ENCODE measurements around the gene NLK. TPM values are rescaled to one million over a fixed set of nuclear protein-coding genes. Genes with fewer than 3 reads are reported as not detected.

The NLK gene
- total and polyA plus RNA-seq, 2 donors (not counting 3 experiments of a cell fraction or from before 2014, with no cell fraction given), result 23.8 to 34.2 TPM

GRCh38 chr17:28043296-28043695 lies 819 bp downstream of the NLK start:
- FAIRE-seq, result no peak
- Histone ChIP-seq H3K36me3 (ENCODE audit: control insufficient read depth in 2 of 2, extremely low read depth in 1 of 2, insufficient read depth in 2 of 2, low read length in 2 of 2) (peaks cover 0 to 11% of the 10 kb centered on the region in 2 experiments), H2AFZ (ENCODE audit: low read depth, low read length) (no peak overlapping the region), H3K27me3 (ENCODE audit: control insufficient read depth in 2 of 2, insufficient read depth in 2 of 2, low read length in 2 of 2) (no peaks in the 10 kb centered on the region), H3K79me2 (ENCODE audit: control insufficient read depth, insufficient read depth, low read length) (peaks cover 64% of the 10 kb centered on the region), H3K9ac (replicated peaks; ENCODE audit: extremely low read depth, insufficient read depth, low read length) (no peak overlapping the region), H3K4me3 (replicated peaks in 1 of 3; ENCODE audit: insufficient read depth in 1 of 3, low read depth in 1 of 3, low read length in 3 of 3) (peak overlapping the region in 1 of 3 experiments; percentile 78), H3K9me3 (replicated peaks; ENCODE audit: control insufficient read depth, insufficient read depth, low read length) (no peaks in the 10 kb centered on the region), H3K27ac (ENCODE audit: insufficient read depth, low read depth, low read length) (no peak overlapping the region), H3K4me2 (ENCODE audit: insufficient read depth, low read length) (peak overlapping the region; percentile 98), H4K20me1 (replicated peaks; ENCODE audit: control insufficient read depth, extremely low read depth, insufficient read depth, low read length) (peaks cover 5% of the 10 kb centered on the region), H3K4me1 (ENCODE audit: control insufficient read depth, extremely low read depth, insufficient read depth, low read length) (peaks cover 31% of the 10 kb centered on the region), H3K9me1 (replicated peaks; ENCODE audit: control insufficient read depth, extremely low read depth, insufficient read depth, low read length) (peaks cover 3% of the 10 kb centered on the region)
- ChIA-PET POLR2A (interaction anchor here (0.6 kb wide), 1 partner anchor 90 kb away, joined by 3 read pairs; no protein-coding TSS in a partner anchor), CTCF (no interaction called here)
- TF ChIP-seq EZH2 (IDR thresholded peaks at IDR 0.05; ENCODE audit: borderline replicate concordance, low read depth, low read length, severe bottlenecking) (no peak), CTCF (IDR thresholded peaks at IDR 0.05; ENCODE audit: extremely low read depth in 1 of 2, insufficient read depth in 1 of 2, low read depth in 1 of 2, low read length in 2 of 2) (no peak), POLR2A (IDR thresholded peaks at IDR 0.05; ENCODE audit: low read depth, low read length) (no peak), MAX (IDR thresholded peaks at IDR 0.05; ENCODE audit: insufficient read depth, insufficient read length) (no peak), JUN (IDR thresholded peaks at IDR 0.05; ENCODE audit: borderline replicate concordance, insufficient read depth, insufficient read length, low read depth) (no peak), GATA2 (IDR thresholded peaks at IDR 0.05; ENCODE audit: insufficient read depth, insufficient read length, low read depth, low read length) (no peak), FOS (IDR thresholded peaks at IDR 0.05; ENCODE audit: borderline replicate concordance, insufficient read depth, low read length) (no peak), POLR2AphosphoS5 (IDR thresholded peaks at IDR 0.05; ENCODE audit: insufficient read depth, low read depth, low read length) (no peak), MYC (IDR thresholded peaks at IDR 0.05; ENCODE audit: low read depth, low read length) (no peak)
- no TSS peak for BruUV-seq (replicated peaks)
- intact Hi-C loops (cut with micrococcal nuclease), result loop anchor here (5.0 kb wide), 1 partner anchor 294 kb away; the partner anchor contains the start of genes IFT20 and TNFAIP1
- DNase-seq (ENCODE audit: low read depth, low spot score), result no peak
- dilution Hi-C loops (cut with MboI; ENCODE audit: extremely low pct_ligation_motif_present, low sequenced_read_pairs), result no loop called here

Data from endothelial cell of umbilical vein (primary cell).